HG02840 (cell line): ENCODE data around the gene RAB3B.
"Not testable (repeated sequence)": the region's sequence is repeated elsewhere in the genome, so short reads cannot be mapped to it uniquely, and the experiment has no call there.

ENCODE experiments used
- ATAC-seq: cut with Tn5 transposase; IDR thresholded peaks from one replicate; pipeline ENCODE4 v1.9.1; 2021; ENCODE audit warnings: mild to moderate bottlenecking, moderate library complexity, moderate number of reproducible peaks; ENCODE audit not compliant: unreplicated experiment, low FRiP score

Gene RAB3B

GRCh38 chr1:51877434-51878307 lies 112.8 kb downstream of the RAB3B start:
- no peak for ATAC-seq

- ATAC-seq = no peak
These were observed 114.7 kb downstream of the RAB3B start for GRCh38 chr1:51875836-51876235.

GRCh38 chr1:51875291-51875772 lies 115.2 kb downstream of the RAB3B start:
- ATAC-seq = no peak

GRCh38 chr1:51873270-51873669 lies 117.2 kb downstream of the RAB3B start:
- not testable (repeated sequence) for ATAC-seq

GRCh38 chr1:51871351-51871975 lies 119.0 kb downstream of the RAB3B start:
- no peak for ATAC-seq

- no peak for ATAC-seq
These were observed 119.7 kb downstream of the RAB3B start for GRCh38 chr1:51870603-51871350.

GRCh38 chr1:51867479-51868232 lies 122.8 kb downstream of the RAB3B start:
- no peak for ATAC-seq

GRCh38 chr1:51863384-51863783 lies 127.1 kb downstream of the RAB3B start:
- ATAC-seq = no peak

- no peak for ATAC-seq
These were observed 128.8 kb downstream of the RAB3B start for GRCh38 chr1:51861669-51862068.

GRCh38 chr1:51859735-51860134 lies 130.8 kb downstream of the RAB3B start:
- no peak for ATAC-seq

- no peak for ATAC-seq
These were observed 131.2 kb downstream of the RAB3B start for GRCh38 chr1:51859333-51859732.

- no peak for ATAC-seq
These were observed 131.6 kb downstream of the RAB3B start for GRCh38 chr1:51858892-51859291.
